A673 (cell line): Measurements from ENCODE around the gene GMDS. TPM values are rescaled to one million over a fixed set of nuclear protein-coding genes. Genes with fewer than 3 reads are reported as not detected.

Experiments
- BruUV-seq: library from RNA; stranded (reverse); fragments of 400-500 nt; replicated peaks from 2 replicates; lab custom pipeline; 2021; lab: Mats Ljungman, UMichigan
- CTCF ChIA-PET: fragments of 300-600 bp; sonication (Branson Sonifier 250); formaldehyde crosslinking; loops from one replicate; lab custom pipeline; 2022; ENCODE audit warnings: antibody characterized with exemption; lab: Charles Lee
- POLR2A ChIA-PET: fragments of 300-600 bp; sonication (Branson Sonifier 250); formaldehyde crosslinking; loops from one replicate; lab custom pipeline; 2022; ENCODE audit warnings: antibody characterized with exemption; ENCODE audit not compliant: low non-redundant PET; lab: Charles Lee
- DNase-seq: peaks from one replicate; pipeline ENCODE4 v3.0.0-alpha.2; 2015; ENCODE audit warnings: low spot score
- H3K27ac ChIP-seq: fragments of 200-600 bp; sonication (generic); 2 replicates; pipeline ENCODE4 v1.5.1; 2016; ENCODE audit warnings: mixed run types, low read depth, mild to moderate bottlenecking, mixed read lengths, antibody characterized with exemption, low read length; ENCODE audit not compliant: poor library complexity, severe bottlenecking
- H3K27me3 ChIP-seq: fragments of 200-600 bp; sonication (generic); replicated peaks from 2 replicates; pipeline ENCODE4 v1.6.1; 2017; ENCODE audit warnings: mixed run types, low read depth, mild to moderate bottlenecking, mixed read lengths, antibody characterized with exemption, low read length; ENCODE audit not compliant: insufficient read depth, poor library complexity
- H3K36me3 ChIP-seq: fragments of 200-600 bp; sonication (generic); 2 replicates; pipeline ENCODE4 v1.6.1; 2016; ENCODE audit warnings: mixed run types, mild to moderate bottlenecking, mixed read lengths, antibody characterized with exemption, low read length; ENCODE audit not compliant: insufficient read depth, poor library complexity, severe bottlenecking
- H3K4me1 ChIP-seq: fragments of 200-600 bp; sonication (generic); 2 replicates; pipeline ENCODE4 v1.6.1; 2017; ENCODE audit warnings: mixed run types, mild to moderate bottlenecking, mixed read lengths, antibody characterized with exemption, low read length; ENCODE audit not compliant: insufficient read depth, poor library complexity, severe bottlenecking
- H3K4me3 ChIP-seq: fragments of 200-600 bp; sonication (generic); 2 replicates; pipeline ENCODE4 v1.5.1; 2016; ENCODE audit warnings: low read depth, mixed run types, mild to moderate bottlenecking, mixed read lengths, low read length; ENCODE audit not compliant: poor library complexity, severe bottlenecking
- H3K9me3 ChIP-seq: fragments of 200-600 bp; sonication (generic); 2 replicates; pipeline ENCODE4 v1.6.1; 2016; ENCODE audit warnings: mixed run types, low read depth, mild to moderate bottlenecking, mixed read lengths, antibody characterized with exemption, low read length; ENCODE audit not compliant: poor library complexity, severe bottlenecking
- CTCF ChIP-seq: fragments of 300-800, 200-600 bp; sonication (generic); conservative IDR thresholded peaks from 2 replicates; pipeline ENCODE4 v1.5.1; 2017; ENCODE audit warnings: low read depth, mild to moderate bottlenecking, antibody characterized with exemption, low read length, moderate library complexity, mixed read lengths
- EZH2 ChIP-seq: fragments of 200-600 bp; sonication (generic); IDR thresholded peaks from 2 replicates; pipeline ENCODE4 v1.6.1; 2017; ENCODE audit warnings: borderline replicate concordance, low read depth, mild to moderate bottlenecking, mixed read lengths, antibody characterized with exemption, low read length; ENCODE audit not compliant: poor library complexity, severe bottlenecking
- intact Hi-C: fragments of 100-400 bp; cut with micrococcal nuclease; formaldehyde crosslinking; loops from one replicate; pipeline ENCODE4 v1.10.0; 2022; ENCODE audit not compliant: unreplicated experiment
- total RNA-seq: library from RNA; stranded (reverse); gene quantifications from 2 replicates; pipeline ENCODE4 v1.2.3, GENCODE V29; 2021

Gene GMDS
- total RNA-seq, 1 experiment from 2014 or later = 15.2 TPM

- H3K27ac ChIP-seq = no peak overlapping the region
- DNase-seq = no peak
- TF ChIP-seq CTCF (no peak), EZH2 (no peak)
- peaks cover 9% of the 10 kb centered on the region for H3K4me1 ChIP-seq
- no peaks in the 10 kb centered on the region for H3K36me3 ChIP-seq
- ChIA-PET CTCF (no interaction called here), POLR2A (no interaction called here)
- no peaks in the 10 kb centered on the region for H3K27me3 ChIP-seq
- H3K9me3 ChIP-seq = no peaks in the 10 kb centered on the region
- intact Hi-C loops = no loop called here
- no TSS peak for BruUV-seq
- no peak overlapping the region for H3K4me3 ChIP-seq
Measured at GRCh38 chr6:1869769-1870168, 375.6 kb downstream of the GMDS start.

GRCh38 chr6:1869308-1869707 lies 376.1 kb downstream of the GMDS start:
- ChIA-PET CTCF (no interaction called here), POLR2A (no interaction called here)
- Histone ChIP-seq H3K36me3 (no peaks in the 10 kb centered on the region), H3K9me3 (no peaks in the 10 kb centered on the region), H3K4me1 (peaks cover 9% of the 10 kb centered on the region), H3K27ac (no peak overlapping the region), H3K27me3 (no peaks in the 10 kb centered on the region), H3K4me3 (no peak overlapping the region)
- intact Hi-C loops = no loop called here
- no peak for DNase-seq
- BruUV-seq = no TSS peak
- TF ChIP-seq EZH2 (no peak), CTCF (no peak)

GRCh38 chr6:1868561-1869261 lies 376.7 kb downstream of the GMDS start:
- H3K27ac ChIP-seq = no peak overlapping the region
- peaks cover 9% of the 10 kb centered on the region for H3K4me1 ChIP-seq
- no peaks in the 10 kb centered on the region for H3K27me3 ChIP-seq
- no peak overlapping the region for H3K4me3 ChIP-seq
- intact Hi-C loops = no loop called here
- H3K9me3 ChIP-seq = no peaks in the 10 kb centered on the region
- CTCF ChIA-PET = no interaction called here
- POLR2A ChIA-PET = no interaction called here
- TF ChIP-seq EZH2 = no peak
- TF ChIP-seq CTCF = no peak
- no TSS peak for BruUV-seq
- no peak for DNase-seq
- no peaks in the 10 kb centered on the region for H3K36me3 ChIP-seq
